Activated naive CD4-positive, alpha-beta T cell treated with anti-CD3 and anti-CD28 coated beads, Interleukin-2, amount 50 U/mL, for 16 hours (primary cell): ENCODE data around the gene MAP4K4.

ENCODE experiments used
- DNase-seq: peaks from one replicate; pipeline ENCODE4 v3.0.0-alpha.2; 2020

Gene MAP4K4

DNA sequence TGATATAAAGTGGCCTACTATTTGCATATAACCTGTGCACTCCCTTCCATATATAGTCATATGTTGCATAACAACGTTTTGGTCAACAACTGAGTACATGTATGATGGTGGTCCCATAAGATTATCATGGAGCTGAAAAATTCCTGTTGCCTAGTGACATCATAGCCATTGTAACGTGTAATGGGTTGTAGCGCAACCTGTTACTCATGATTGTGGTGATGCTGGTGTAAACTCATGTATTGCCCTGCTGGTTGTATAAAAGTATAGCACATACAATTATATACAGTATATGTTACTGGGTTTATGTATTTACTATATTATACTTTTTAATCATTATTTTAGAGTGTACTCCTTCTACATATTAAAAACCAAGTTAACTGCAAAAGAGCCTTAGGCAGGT is 149.5 kb downstream of the MAP4K4 start:
- DNase-seq: no peak

DNA sequence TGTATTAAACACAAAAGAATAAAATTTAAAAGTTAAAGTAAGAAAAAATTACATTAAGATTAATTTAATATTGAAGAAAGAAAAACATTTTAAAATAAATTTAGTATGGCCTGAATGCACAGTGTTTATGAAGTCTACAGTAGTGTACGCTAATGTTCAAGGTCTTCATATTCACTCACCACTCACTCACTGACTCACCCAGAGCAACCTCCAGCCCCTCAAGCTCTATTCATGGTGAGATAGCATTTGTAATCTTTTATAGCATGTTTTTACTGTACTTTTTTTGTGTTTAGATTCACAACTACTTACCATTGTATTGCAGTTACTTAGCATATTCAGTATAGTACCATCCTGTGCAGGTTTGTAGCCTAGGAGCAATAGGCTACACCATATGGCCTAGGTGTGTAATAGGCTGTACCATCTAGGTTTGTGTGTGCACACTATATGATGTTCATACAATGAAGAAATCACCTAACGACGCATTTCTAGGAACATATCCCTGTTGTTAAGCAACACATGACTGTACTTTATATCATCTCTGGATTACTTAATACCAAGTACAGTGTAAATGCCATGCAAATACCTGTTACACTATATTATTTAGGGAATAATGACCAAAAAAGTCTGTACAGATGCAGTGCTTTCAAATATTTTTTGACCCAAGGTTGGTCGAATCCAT is 150.3 kb downstream of the MAP4K4 start:
- no peak for DNase-seq

DNA sequence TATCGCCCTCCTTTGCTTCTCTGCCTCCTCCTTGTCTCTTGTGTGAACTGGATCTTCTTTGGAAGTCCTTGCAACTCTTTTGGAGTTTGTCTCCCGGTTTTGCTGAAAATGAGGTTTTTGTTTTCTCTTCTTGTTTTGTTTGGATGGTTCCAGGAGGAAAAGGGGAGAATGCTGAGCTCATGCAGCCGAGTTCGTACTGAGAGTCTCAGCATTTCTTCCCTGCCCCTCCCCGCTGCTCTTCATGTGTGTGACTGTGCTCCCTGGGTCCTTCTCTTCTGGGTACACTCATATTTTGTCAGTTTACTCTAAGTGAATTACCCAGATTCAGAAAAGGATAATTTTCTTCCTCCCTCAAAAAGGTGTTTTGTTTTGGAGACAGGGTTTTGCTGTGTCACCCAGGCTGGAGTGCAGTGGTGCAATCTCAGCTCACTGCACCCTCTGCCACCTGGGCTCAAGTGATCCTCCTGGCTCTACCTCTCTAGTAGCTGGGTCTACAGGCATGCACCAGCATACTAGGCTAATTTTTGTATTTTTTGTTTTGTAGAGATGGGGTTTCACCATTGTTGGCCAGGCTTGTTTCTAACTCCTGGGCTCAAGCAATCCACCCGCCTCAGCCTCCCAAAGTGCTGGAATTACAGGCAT is 151.4 kb downstream of the MAP4K4 start:
- DNase-seq: no peak

DNA sequence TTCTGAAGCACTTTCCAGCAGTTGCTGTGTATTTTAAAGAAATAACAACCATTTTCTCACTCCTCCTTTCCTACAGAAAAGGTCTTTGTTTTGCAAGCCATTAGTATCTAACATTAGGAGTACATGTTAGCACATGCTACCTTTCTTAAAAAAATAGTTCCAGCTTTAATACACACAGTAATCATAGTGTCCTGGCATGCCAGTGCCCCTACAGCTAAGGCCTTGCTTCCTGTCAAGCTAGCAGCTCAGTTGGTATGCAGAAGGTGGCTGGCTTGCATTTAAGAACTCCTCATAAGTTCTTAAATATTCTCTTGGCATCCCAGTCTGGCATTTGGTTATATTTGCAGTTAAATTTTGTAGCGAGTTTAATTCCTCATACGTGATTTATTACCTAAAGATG is 152.9 kb downstream of the MAP4K4 start:
- no peak for DNase-seq

DNA sequence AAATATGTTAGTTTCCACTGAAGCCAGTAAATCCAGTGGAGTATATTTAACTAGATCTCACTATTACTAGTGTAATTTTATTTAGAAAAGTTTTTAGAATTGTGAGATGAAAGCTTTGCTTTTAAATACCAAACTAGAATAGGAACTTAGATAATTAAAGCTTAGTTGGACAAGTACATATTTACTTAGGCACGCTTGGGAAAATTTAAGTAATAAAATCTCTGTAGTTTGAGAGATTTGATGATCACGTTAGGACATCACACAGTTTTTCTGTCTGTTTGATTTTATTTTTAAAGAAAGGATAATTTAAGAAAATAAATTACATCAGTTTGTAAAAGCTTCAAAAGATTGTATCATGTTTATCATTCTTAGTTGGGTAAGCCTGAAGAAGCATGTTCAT is 153.5 kb downstream of the MAP4K4 start:
- no peak for DNase-seq

DNA sequence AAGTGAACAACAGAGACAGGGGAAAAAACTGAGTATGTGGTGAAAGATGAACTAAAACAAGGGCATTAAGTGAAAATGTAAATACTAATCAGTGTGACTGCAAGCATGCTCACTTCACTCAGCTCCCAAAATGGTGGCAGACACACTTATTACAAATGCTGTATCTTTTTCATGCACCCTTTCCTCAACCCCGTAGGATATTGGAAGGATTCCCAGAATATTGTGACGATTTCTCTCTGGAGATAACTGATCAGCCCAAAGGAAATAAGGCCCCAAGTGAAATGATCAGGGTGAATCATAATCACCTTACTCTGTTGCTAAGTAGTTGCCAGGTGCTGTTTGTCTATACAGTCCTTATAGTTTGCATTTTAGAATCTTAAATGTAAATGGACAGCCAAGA is 155.3 kb downstream of the MAP4K4 start:
- no peak for DNase-seq

DNA sequence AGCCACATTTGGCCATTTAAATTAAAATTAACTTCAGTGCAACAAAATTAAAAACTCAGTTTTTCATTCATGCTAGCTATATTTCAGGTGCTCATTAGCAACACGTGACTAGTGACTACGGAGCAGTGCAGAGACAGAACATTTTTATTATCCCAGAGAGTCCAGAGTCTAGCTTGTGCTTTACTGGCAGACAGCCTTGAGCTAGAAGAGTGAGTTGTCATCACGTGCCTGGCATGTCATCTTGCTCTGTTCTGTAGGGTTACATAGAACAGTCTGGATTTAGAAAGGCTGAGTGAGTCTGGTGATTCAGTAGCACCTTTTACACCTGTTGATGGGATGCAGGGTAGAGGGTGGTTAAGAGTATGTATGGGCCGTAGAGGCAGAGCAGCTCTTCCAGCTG is 157.4 kb downstream of the MAP4K4 start:
- no peak for DNase-seq

DNA sequence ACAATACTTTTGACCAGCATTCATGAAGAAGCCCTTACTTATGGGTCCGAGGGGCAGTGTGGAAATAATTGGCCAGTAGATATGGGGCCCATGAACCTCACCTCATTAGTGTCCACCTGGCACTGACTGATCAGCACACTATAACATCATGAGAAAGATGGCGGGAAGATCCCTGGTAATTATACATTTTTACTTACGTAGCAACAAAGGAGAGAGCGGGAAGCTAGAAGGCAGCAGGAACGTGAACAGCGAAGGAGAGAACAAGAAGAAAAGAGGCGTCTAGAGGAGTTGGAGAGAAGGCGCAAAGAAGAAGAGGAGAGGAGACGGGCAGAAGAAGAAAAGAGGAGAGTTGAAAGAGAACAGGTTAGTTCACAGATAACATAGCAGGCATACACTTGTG is 158.3 kb downstream of the MAP4K4 start:
- no peak for DNase-seq

DNA sequence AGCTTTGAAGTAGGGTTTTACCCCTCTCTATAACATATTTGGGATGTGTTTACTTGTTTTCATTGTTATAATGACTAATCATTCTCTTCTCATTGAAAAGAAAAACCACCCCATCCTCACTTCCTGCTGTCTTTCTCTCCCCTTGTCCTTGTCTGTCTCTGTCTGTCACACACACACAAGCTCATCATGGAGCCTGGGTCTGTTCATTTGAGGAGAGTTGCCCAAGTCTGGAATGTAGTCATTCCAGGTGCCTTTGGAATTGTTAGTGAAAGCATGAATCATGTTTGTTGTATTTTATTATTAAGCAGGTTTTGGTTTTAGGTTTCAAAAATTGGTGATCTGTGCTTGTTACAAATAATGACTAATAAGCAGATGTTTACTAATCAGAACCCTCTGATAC is 160.7 kb downstream of the MAP4K4 start:
- DNase-seq: no peak

DNA sequence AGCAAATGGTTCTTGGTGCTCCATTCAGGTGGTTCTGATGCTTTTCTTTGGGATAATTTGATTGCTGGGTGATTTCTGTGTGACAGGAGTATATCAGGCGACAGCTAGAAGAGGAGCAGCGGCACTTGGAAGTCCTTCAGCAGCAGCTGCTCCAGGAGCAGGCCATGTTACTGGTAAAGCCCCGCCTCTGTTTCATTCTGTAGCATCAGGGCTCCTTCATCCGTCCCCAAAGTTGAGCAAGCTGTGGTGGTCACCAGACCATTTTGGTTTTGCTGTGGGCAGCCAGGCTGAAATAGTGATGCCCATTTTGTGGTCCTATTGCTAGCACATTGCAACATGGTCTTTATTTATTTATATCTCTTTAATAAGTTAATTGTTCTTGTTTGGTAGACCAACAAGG is 161.4 kb downstream of the MAP4K4 start:
- DNase-seq: no peak

DNA sequence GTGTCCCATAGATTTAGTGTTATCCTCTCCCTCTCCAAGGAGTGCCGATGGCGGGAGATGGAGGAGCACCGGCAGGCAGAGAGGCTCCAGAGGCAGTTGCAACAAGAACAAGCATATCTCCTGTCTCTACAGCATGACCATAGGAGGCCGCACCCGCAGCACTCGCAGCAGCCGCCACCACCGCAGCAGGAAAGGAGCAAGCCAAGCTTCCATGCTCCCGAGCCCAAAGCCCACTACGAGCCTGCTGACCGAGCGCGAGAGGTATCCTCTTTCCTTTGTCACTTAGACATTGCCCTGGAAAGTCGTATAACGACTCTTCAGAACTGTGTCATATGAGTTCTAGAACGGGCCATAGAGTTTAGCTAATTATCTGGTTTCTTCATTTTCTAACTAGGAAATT is 162.1 kb downstream of the MAP4K4 start:
- no peak for DNase-seq

DNA sequence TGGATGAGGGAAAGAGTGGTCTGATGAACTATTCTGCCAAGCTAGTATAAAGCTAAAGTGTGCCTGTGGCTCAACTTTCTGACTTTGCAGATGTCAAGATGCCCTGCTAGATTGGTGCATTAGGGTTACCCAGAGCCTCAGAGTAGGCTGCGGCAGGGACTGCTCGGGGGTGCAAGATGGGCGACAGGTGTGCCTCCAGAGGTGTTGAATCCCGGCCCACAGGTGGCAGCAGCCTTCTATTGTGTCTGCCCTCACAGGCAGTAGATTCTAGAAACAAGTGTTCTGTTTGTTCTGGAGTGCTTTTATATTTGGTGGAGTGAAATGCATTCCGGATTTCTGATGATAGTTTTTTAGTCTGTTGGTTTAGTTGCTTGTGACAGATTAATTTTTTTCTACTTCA is 162.7 kb downstream of the MAP4K4 start:
- DNase-seq: no peak

DNA sequence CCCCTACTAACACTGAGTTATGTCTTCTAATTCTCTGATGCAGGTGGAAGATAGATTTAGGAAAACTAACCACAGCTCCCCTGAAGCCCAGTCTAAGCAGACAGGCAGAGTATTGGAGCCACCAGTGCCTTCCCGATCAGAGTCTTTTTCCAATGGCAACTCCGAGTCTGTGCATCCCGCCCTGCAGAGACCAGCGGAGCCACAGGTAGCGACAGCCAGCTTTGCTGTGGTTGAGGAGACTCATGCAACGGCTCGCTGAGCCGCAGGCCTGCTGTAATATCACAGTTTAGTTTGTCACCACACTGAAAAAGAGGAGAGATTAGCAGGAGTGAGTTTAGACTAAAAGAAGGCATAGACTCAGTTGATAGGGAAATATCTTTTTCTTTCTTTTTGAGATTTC is 163.3 kb downstream of the MAP4K4 start:
- no peak for DNase-seq

DNA sequence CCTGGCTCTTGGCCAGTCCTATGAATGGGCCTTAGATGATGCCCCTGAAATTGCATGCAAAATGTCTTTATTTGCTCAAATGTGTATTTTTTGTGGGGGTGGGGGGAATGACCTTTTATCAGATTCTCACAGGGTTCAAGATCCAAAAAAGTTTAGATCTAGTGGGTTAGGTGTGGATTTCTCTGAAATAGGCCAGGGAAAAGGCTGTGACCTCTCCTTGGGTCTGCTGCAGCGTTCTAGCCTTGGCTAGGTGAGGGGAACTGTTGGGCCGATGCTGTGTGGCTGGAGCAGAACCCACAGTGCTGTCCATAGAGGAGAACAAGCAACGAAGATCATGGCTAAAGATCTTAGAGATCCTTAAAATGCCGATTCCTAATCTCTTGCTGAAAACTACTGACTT is 163.9 kb downstream of the MAP4K4 start:
- DNase-seq: no peak

DNA sequence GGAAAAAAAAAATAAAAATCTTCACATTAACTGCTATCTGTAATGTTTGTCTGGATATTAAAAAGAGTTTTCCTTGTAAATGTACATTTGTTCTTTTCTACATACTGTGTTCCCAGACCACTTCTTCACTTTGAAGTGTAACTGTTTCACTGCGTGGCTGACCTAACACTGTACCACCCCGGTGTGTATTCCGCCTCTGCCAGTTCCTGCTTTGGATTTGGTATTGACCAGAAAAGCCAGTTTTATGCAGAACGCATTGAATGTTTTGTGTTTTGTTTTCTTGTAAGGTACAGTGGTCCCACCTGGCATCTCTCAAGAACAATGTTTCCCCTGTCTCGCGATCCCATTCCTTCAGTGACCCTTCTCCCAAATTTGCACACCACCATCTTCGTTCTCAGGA is 166.0 kb downstream of the MAP4K4 start:
- DNase-seq: no peak

DNA sequence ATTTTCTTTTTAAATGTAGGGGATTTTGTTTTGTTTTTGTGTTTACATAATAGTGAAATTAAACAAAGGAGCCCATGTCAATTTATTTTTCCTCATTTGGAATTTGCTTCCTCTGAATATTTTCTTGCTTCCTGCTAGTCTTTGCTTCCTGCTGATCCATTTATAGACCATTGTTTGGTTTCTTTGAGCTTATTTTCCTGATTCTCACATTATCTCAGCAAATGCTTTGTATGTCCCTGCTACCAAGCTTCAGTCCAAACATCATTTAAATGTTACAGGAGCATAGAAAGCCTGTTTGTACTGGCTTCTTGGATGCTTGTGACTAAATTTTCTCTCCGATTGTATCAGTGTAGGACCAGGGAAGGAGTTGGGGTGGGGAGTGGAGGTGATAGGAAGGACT is 166.9 kb downstream of the MAP4K4 start:
- DNase-seq: no peak

DNA sequence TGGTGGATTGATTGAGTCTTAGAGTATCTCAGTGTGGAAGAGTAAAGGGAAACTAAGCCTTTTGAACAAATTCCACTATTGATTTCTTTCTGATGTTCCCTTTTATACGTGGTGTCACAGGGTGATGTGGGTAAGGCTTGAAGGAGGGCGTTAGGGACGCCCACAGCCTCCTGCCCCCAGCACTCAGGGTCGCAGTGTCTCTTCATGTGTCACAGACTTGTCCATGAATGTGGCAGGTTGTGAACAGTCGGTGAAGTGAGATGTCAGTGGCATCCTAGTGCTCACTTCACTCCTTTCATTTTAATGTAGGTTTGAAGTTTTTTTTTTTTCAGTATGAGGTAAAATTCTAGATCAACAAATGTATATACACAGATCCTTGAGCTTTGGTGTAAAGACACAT is 171.0 kb downstream of the MAP4K4 start:
- DNase-seq: no peak

DNA sequence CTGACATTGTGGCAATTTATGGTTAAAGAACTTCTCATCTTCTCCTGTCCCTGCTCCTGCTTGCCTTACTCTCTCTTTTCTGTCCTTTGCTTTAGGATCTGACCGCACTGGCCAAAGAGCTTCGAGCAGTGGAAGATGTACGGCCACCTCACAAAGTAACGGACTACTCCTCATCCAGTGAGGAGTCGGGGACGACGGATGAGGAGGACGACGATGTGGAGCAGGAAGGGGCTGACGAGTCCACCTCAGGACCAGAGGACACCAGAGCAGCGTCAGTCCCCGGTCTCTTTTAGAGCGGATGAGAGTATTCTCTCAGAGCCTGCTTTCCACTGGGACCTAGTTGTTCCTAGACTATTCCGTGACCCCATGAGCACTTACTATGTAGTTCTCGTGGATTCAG is 172.0 kb downstream of the MAP4K4 start:
- no peak for DNase-seq

DNA sequence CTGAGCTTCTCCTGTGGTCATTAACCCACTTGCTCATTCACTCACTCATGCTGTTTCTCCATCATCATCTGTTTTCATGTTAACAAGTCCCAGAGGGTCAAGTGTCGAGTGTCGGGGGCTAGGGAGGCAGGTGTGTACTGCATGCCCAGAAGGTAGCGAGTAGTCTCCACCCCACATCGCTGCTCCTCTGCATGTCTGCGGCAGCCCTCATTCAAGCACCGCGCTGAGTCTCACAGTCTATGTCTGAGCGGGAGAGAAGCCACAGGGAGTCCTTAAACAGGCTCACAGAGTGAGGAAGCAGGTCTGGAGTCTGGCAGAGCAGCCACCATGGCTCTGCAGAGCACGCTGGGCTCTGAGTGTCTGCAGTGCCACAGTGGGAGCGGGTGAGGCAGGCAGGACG is 172.9 kb downstream of the MAP4K4 start:
- DNase-seq: no peak

DNA sequence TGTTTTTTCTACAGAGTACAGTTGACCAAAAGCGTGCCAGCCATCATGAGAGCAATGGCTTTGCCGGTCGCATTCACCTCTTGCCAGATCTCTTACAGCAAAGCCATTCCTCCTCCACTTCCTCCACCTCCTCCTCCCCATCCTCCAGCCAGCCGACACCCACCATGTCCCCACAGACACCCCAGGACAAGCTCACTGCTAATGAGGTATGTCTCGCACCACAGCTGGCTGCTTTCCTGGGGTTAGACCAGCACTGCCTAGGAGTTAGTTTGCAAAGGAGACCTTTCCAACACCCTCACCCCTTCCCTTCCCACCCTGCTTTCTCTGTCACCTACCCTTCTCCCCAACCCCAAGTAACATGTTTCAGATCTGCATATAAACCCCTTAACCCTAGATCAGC is 174.0 kb downstream of the MAP4K4 start:
- DNase-seq: no peak

DNA sequence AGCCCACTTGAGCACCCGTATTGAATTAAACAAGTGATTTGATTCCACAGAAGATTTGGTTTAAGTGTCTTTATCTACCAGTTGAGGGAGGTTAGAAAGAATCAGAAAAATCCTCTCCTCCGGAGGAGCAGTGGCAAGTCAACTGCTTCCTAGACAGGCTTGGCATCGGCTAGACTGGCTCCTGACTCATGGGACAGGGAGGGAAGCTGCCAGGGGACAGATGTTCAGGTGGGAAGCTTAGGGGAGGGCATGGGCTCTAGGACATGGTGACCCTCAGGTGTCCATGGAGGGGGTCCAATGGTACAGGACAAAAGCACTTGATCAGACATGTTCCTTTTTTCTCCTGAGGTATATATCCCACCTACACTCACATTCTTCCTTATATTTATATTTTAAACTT is 175.0 kb downstream of the MAP4K4 start:
- DNase-seq: no peak

DNA sequence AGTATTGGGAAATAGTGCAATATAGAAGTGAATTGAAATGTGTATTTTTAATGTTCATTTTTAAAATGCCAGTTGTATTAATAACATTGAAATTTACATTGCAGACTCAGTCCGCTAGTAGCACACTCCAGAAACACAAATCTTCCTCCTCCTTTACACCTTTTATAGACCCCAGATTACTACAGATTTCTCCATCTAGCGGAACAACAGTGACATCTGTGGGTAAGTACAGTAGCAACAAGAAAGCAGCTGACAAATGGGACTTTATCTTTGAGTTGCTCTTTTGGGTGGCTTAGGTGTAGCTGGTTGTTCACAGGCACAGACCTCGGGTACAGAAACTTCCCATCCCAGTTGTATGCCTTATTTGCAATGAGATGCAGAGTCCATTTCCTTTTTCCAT is 176.0 kb downstream of the MAP4K4 start:
- DNase-seq: no peak

DNA sequence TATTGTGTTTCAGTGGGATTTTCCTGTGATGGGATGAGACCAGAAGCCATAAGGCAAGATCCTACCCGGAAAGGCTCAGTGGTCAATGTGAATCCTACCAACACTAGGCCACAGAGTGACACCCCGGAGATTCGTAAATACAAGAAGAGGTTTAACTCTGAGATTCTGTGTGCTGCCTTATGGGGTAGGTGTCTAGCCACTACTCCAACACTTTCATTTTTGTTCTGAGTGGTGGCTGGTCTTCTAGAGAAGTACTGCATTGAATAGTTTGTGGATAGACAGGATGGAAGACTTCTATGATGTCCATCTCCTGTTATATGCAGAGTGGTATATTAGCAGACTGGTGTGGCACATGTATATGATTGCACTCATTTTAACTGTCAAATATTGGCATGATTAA is 176.6 kb downstream of the MAP4K4 start:
- DNase-seq: no peak

DNA sequence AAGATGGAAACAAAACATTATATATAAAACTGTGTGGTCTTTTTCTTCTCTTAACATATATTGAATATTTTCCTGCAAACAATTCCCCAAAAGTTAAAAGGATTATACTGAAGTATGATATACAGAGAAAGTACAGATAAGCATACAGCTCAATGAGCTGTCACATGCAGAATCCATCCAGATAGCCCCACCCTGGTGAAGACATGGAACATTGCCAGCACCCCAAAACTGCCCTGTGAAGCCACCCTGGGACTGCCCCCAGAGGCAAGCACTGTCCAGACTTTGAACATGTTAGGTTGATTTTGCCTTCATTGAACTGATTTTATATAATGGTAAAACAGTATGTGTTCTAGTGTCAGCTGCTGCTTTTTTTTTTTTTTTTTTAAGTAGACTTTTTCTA is 182.0 kb downstream of the MAP4K4 start:
- no peak for DNase-seq

DNA sequence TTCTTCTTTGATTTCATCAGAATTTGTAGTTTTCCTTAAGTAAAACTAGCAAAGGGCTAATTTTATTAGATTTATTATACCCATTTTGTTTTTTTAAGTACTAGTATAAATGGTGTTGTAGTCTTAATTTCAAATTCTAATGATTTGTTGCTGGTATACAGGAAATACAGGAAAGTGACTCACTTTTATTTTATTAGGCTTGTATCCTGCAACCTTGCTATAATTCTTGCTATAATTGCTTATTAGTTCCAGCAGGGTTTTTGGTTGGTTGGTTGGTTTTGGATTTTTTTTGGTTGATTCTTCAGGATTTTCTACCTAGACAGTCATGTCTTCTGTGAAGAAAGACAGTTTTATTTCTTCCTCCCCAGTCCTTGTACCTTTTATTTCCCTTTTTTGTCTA is 183.6 kb downstream of the MAP4K4 start:
- DNase-seq: no peak
